RPMI7951 (cell line): ENCODE results near the gene NCAM1. TPM values are rescaled to one million over a fixed set of nuclear protein-coding genes. Genes with fewer than 3 reads are reported as not detected.

Experiments
- DNase-seq: peaks from one replicate; pipeline ENCODE4 v3.0.0-alpha.2; 2012; ENCODE audit warnings: low read depth
- total RNA-seq: library from RNA; depleted of rRNA; stranded (reverse); fragments of >200 nt; shearing (Covaris generic); gene quantifications from 2 replicates; pipeline ENCODE4 v1.2.3, GENCODE V29; 2014

NCAM1 gene
- total RNA-seq, 1 experiment from 2014 or later: 75.7 TPM

DNA sequence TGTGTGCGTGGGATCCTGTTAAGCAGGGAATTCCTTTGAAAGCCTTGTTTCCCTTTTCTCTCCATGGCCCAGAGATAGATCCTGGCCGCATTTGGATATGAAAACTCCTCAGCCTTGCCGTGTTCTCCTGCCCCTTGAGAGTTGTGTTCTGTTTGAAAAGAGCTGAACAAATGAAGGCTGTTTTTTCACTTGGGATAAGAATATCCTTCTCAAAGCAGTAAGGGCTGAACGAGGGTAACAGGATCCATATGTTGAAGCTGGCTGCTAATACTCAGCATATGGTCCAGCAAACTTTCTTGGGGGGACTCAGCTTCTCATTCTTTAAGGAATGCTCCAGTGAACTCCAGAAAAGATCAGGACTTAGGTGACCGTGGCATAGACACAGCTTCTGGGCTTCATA lies 238.6 kb downstream of the NCAM1 start:
- DNase-seq: no peak

DNA sequence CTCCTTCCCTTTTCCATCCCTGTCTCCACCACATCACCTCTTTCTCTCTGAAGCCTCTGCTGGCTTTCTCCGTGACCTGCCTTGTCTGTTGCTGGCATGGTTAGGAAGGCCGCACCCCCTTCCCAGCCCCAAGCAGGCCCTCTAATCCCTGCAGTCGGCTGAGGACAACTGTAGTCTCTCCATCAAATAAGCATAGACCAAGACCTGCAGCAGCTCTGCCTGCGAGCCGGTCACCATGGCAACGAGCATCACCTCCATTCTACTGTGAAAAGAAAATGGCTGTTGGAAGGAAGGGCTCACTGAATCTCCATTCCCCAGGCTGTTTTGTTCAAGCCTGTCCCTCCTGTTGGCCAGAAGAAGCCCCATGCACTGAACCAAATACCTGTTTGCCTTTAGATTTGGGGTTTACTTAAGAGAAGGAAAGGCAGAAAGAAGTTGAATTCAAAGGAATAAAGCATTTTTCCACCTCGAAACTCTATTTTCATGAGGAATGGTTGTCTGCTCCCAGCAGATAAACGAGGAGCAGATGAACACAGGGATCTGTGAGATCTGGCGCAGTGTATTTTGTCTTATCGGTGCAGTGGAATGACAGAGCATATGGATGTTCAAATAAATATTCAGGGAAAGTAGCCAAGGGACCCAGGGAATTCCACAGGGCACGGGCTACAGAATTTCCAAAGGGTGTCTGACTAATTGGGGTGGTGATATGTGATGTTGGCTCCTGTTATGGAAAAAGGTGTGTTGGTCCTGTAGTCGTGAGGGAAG lies 240.0 kb downstream of the NCAM1 start:
- no peak for DNase-seq

DNA sequence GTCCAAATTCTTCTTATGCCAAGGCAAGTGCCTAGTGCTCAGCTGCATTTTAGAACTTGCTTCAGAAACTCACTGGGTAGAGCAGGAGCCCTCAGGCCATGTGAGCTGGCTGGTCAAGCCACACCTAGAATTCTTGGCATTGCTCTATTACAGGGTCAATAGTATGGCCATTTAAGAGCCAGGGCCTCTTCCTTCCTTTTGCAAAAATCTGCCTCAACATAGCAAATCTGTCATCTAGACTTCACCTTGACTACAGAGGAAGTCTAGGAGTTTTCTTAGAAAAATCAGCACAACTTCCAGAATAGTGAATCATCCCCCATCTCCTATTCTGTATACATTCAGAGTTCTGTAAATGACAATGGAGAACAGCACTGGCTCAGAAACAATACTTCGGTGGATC lies 241.2 kb downstream of the NCAM1 start:
- peak; percentile 89 for DNase-seq

GRCh38 chr11:113203141-113203753 lies 242.0 kb downstream of the NCAM1 start:
- DNase-seq: peak; percentile 81

DNA sequence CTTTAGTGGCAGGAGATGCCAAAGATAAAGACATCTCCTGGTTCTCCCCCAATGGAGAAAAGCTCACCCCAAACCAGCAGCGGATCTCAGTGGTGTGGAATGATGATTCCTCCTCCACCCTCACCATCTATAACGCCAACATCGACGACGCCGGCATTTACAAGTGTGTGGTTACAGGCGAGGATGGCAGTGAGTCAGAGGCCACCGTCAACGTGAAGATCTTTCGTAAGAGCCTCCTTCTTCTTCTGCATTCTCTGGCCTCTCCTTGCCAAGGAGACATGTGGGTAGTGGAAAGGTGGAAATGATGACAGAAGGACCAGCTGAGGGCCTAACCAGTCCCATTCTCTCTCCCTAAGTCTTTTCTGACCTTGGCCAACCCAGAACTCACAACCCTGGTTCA lies 243.1 kb downstream of the NCAM1 start:
- DNase-seq: peak; percentile 92

DNA sequence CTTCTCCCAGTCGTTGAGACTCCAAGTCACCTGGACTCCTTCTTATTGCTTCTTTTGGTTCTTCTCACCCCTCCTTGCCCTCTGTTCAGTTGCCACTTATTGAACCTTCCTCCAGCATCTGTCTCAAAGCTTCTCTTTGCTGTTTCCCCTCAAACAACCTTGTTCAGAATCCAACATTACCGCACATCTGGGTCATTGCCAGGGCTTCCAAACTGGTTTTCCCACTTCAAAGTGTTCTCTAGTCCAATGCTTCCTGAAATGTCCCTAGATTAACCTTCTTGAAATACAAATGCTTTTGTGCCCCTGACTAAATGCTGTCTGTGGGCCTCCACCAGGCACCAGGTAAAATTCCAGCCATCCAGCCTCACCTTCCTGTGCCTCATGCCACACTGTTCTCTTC lies 252.3 kb downstream of the NCAM1 start:
- DNase-seq: no peak

GRCh38 chr11:113222241-113222640 lies 261.0 kb downstream of the NCAM1 start:
- DNase-seq: no peak

GRCh38 chr11:113234888-113235287 lies 273.7 kb downstream of the NCAM1 start:
- no peak for DNase-seq

GRCh38 chr11:113237261-113237660 lies 276.0 kb downstream of the NCAM1 start:
- no peak for DNase-seq

DNA sequence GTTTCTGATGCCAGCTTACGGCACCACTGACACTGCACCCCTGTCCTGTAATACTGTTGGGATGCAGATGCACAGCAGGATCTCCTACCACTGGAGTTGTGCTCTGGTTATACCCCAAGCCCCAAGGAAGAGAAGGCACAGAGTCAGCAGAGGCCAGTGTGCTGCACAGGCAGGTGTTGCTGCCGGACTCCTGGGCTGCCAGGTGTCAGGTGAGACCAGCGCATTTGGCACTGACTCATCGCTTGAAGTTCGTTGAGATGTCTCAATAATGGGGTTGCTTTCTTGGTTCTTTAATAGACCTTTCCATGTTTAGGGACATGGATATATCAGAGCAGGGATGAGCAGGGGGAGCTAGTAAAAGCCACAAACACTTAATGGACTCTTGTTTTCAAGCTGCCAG lies 277.5 kb downstream of the NCAM1 start:
- no peak for DNase-seq

- DNase-seq: no peak
Observed at GRCh38 chr11:113240389-113240788, 279.2 kb downstream of the NCAM1 start.

DNA sequence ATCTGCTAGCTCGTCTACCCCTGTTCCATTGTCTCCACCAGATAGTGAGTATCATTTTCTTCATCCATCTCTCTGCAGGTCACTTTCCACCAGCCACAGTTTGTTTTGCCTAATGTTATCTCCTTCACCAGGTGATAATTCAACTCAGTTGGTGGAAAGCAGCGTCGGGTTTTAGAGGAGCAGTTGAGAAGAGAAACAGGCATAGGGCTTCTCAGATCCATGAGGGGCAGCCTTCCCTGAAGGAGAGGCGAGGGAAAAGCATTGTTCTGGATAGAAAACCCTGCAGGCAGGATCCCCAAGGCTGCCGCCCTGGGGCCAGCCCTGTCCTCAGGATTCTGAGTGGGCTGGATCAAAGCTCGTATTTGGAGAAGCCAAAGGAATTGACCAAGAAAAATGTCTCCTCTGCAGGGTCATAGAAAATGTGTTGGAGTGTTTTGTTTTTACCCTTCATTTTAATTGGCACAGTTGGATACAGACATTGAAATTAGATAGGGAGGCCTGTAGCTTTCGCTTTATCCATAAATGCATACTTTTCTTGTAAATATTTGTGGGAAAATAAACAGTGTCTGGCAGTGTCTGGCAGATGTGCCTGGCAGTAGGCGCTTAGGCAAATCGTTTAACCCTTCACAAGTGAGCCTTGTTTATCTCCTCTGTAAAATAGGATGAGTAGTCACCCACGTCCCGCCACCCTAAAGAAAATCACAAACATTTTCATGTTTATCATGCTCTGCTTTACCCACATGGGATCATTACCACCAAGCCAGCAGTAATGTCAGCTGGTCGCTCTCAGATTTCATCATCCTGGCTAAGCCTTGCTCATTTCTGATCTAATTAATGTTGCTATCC lies 279.8 kb downstream of the NCAM1 start:
- DNase-seq: no peak

- DNase-seq: peak; percentile 91
Observed at GRCh38 chr11:113241636-113242054, 280.4 kb downstream of the NCAM1 start.

- no peak for DNase-seq
Observed at GRCh38 chr11:113242060-113242459, 280.8 kb downstream of the NCAM1 start.

DNA sequence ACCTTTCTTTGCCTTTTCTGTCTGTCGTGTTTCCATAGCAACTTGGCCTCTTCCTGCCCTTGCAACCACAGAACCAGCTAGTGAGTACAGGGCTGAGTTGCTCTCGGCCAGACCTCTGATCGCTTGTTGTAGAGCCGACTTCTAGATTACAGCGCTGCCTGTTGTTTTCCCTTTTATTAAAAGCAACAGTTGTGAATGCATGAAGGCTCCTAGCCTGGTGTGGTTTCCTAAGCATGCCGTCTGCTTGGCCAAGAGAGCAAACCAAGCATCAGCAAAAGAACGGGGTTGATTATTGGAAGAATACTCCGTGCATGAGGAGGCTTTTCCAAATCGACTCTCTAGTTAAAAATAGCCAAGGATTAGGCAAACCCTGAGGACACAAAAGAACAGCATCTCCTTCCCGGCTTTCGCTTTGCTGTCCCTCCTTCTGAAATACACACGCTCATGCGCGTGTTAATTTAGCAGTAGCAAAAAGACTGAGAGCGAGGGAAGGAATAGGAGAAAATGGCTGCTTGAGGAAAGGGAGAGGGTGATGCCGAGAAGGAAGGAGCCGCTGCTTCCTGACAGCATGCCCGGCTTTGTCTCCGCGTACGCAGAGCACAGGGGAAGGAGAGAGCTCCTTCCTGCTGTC lies 281.7 kb downstream of the NCAM1 start:
- DNase-seq: peak; percentile 88

DNA sequence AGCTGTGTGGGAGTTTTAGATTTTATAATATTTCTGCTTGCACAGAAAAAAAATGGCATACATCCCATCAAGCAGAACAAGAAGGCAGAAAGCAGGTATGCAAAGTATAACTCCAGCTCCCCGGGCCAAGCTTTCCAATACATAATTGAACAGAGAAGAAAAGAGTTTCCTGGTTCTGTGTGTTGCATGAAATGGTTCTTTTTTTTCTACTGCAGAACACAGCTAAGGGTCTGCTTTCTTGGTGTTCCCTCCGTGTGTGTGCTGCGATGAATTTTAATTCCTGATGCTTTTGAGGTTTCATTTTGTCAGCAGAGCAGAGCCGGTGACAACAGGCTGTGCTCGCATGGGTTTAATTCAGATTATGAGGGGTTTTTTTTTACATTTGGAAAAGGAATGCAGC lies 282.5 kb downstream of the NCAM1 start:
- no peak for DNase-seq

DNA sequence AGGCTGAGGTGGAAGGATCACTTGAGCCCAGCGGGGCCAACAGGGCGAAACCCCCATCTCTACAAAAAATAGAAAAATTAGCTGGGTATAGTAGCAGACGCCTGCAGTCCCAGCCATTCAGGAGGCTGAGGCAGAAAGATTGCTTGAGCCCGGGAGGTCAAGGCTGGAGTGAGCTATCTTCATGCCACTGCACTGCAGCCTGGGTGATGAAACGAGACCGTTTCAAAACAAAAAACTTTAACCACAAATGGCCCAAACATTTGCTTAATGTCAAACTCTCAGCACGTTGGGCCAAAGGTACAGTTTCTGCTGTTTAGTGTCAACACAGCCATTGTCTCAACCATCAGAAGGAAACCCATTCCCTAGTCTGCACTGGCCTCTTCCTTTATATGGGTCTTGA lies 284.0 kb downstream of the NCAM1 start:
- no peak for DNase-seq

DNA sequence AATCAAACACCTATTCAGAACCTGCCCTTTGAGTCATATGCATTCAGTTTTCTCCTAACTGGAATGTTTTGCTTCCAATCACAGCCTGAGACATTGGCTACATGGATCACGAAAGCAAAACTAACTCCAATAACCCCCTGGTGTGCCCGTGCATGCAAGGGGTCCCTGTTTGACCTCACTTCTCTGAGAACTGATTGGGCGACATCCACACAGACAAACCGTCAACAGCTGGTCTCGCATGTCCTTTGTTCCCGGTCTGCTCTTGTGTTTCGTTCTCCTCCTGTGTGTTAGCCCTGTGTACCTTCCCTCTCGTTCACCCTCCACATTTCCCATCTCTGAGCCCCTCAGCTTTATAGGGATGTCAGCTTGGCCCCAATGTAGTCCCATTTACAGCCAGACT lies 286.0 kb downstream of the NCAM1 start:
- no peak for DNase-seq

DNA sequence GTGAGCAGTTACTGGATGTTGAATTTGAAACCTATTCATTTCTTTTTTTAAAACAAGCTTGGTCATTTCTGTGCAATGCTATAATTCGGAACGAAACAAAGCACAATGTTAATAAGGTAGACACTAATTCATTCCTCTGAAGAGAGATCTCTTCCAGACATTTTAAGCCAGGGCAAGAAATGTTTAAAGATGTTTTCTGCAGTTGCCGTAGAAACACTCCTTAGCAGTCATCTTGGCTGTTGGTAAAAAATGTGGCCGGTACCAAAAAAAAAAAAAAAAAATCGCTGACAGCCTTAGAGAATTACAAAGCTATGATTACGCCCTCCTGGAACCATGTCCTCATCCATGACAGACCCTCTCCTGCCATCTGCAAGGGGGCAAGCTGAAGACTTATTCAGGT lies 286.7 kb downstream of the NCAM1 start:
- no peak for DNase-seq

- DNase-seq: no peak
Observed at GRCh38 chr11:113248702-113249490, 287.7 kb downstream of the NCAM1 start.

DNA sequence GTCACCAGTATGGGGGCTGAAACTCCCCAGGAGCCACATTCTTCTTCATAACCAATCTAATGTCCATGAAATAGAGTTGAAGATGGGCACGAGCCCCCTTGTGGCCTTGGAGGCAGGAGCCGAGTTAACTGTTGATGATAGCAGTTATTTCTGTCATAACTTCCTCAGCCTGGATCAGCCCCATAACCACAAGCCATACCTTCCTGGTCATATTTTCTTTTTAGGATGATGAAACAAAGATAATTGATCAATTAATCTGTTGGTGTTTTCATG lies 288.2 kb downstream of the NCAM1 start:
- DNase-seq: peak; percentile 39

- no peak for DNase-seq
Observed at GRCh38 chr11:113249786-113250185, 288.6 kb downstream of the NCAM1 start.
